ENCODE results near the gene CABP4. TPM values are rescaled to one million over a fixed set of nuclear protein-coding genes. Genes with fewer than 3 reads are reported as not detected.

The CABP4 gene
- total and polyA plus RNA-seq, 2 donors (not counting 1 experiment from before 2014, with no cell fraction given): 3.2 to 5.2 TPM

DNA sequence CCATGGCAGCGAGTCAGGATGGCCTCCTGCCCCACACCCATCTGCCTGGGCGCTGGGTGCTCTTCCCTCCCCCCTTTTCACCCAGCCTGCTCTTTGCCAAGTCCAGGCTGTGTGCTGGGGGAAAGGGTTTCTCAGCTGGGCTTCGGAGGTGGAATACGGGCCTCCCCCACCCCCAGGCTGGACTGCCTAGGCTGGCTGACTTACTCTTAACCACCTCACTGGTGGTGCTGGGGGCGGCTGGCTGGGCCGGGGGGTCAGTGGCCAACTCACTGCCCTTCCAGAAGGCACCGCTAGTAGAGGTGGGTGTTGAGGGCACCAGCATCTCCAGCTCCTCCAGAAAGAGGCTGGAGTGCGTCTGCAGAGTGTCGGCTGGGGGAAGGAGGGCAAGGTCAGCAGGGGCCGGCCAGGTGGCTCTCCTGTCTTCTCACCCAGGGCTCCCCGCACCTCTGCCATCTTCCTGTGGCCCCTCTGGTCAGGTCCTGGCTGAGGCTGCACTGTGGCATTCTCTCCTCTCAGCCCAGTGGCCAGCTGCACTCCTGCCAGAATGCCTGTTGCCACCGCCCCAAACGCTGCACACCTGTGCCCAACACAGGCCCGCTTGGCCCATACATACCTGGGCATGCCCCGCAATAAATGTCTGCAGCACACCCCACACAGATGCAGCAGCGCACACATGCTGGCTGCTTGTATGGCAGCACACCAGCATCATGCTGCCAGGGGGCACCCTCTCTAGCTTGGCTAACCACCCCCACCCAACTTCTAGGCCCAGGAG is 40.3 kb downstream of the CABP4 start:
- Histone ChIP-seq H3K9ac (ENCODE audit: low read length) (no peak overlapping the region), H3K4me3 (ENCODE audit: control extremely low read depth in 1 of 5, extremely low read depth in 1 of 5, insufficient read depth in 1 of 5, low read depth in 2 of 5, low read length in 4 of 5) (no peak overlapping the region), H2AFZ (ENCODE audit: insufficient read depth, low read depth, low read length, poor library complexity, severe bottlenecking) (no peak overlapping the region), H3K79me2 (ENCODE audit: control insufficient read depth, insufficient read depth, low read length) (peaks cover 4% of the 10 kb centered on the region), H3K36me3 (replicated peaks in 1 of 2; ENCODE audit: control extremely low read depth in 1 of 2, control insufficient read depth in 1 of 2, extremely low read depth in 1 of 2, insufficient read depth in 2 of 2, low read length in 1 of 2) (peaks cover 0 to 86% of the 10 kb centered on the region in 2 experiments), H3K9me3 (ENCODE audit: control extremely low read depth in 1 of 3, control insufficient read depth in 2 of 3, insufficient read depth in 1 of 3, low read length in 2 of 3) (no peaks in the 10 kb centered on the region), H4K20me1 (ENCODE audit: control insufficient read depth, insufficient read depth, low read length, poor library complexity, severe bottlenecking) (peaks cover 45% of the 10 kb centered on the region), H3K4me1 (ENCODE audit: control insufficient read depth in 2 of 2, insufficient read depth in 2 of 2, low read length in 2 of 2) (no peaks in the 10 kb centered on the region), H3K27ac (ENCODE audit: low read length in 2 of 2) (no peak overlapping the region), H3K27me3 (replicated peaks in 1 of 4; ENCODE audit: control extremely low read depth in 1 of 4, control insufficient read depth in 3 of 4, insufficient read depth in 4 of 4, low read length in 3 of 4) (no peaks in the 10 kb centered on the region), H3K4me2 (replicated peaks; ENCODE audit: low read depth, low read length, poor library complexity, severe bottlenecking) (no peak overlapping the region)
- intact Hi-C loops (cut with micrococcal nuclease): no loop called here
- no peak overlapping the region for H3K27ac Mint-ChIP-seq
- H3K9me3 Mint-ChIP-seq (ENCODE audit: insufficient read depth): no peaks in the 10 kb centered on the region
- H3K4me1 Mint-ChIP-seq: no peaks in the 10 kb centered on the region
- TF ChIP-seq EZH2 (IDR thresholded peaks at IDR 0.05; ENCODE audit: borderline replicate concordance, insufficient read depth, low read depth, low read length, poor library complexity, severe bottlenecking) (no peak), CTCF (IDR thresholded peaks at IDR 0.05) (no peak)
- 95% methylated on average over 8 of the region's 16 CpGs for WGBS (ENCODE audit: insufficient coverage)
- POLR2A ChIA-PET: interaction anchor here (0.6 kb wide), 1 partner anchor 20 kb away, joined by 7 read pairs; no protein-coding TSS in a partner anchor
- no peak for DNase-seq
- H3K4me3 Mint-ChIP-seq: no peak overlapping the region
- no peaks in the 10 kb centered on the region for H3K27me3 Mint-ChIP-seq
- ATAC-seq (ENCODE audit: low read depth): no peak
- CTCF ChIA-PET: no interaction called here

- TF ChIP-seq EZH2 (IDR thresholded peaks at IDR 0.05; ENCODE audit: borderline replicate concordance, insufficient read depth, low read depth, low read length, poor library complexity, severe bottlenecking): no peak
- no peak for TF ChIP-seq CTCF (IDR thresholded peaks at IDR 0.05)
- POLR2A ChIA-PET: no interaction called here
- H3K36me3 ChIP-seq (replicated peaks in 1 of 2; ENCODE audit: control extremely low read depth in 1 of 2, control insufficient read depth in 1 of 2, extremely low read depth in 1 of 2, insufficient read depth in 2 of 2, low read length in 1 of 2): peaks cover 0 to 86% of the 10 kb centered on the region in 2 experiments
Observed at GRCh38 chr11:67496113-67496512, 41.0 kb downstream of the CABP4 start.

More at GRCh38 chr11:67496113-67496512, 41.0 kb downstream of the CABP4 start:
- no peaks in the 10 kb centered on the region for H3K27me3 Mint-ChIP-seq
- DNase-seq (no peak), ATAC-seq (ENCODE audit: low read depth) (no peak)
- Histone ChIP-seq H3K4me3 (ENCODE audit: control extremely low read depth in 1 of 5, extremely low read depth in 1 of 5, insufficient read depth in 1 of 5, low read depth in 2 of 5, low read length in 4 of 5) (no peak overlapping the region), H3K27me3 (replicated peaks in 1 of 4; ENCODE audit: control extremely low read depth in 1 of 4, control insufficient read depth in 3 of 4, insufficient read depth in 4 of 4, low read length in 3 of 4) (no peaks in the 10 kb centered on the region), H3K4me2 (replicated peaks; ENCODE audit: low read depth, low read length, poor library complexity, severe bottlenecking) (no peak overlapping the region), H3K9me3 (ENCODE audit: control extremely low read depth in 1 of 3, control insufficient read depth in 2 of 3, insufficient read depth in 1 of 3, low read length in 2 of 3) (no peaks in the 10 kb centered on the region), H3K79me2 (ENCODE audit: control insufficient read depth, insufficient read depth, low read length) (peaks cover 7% of the 10 kb centered on the region), H2AFZ (ENCODE audit: insufficient read depth, low read depth, low read length, poor library complexity, severe bottlenecking) (no peak overlapping the region), H3K4me1 (ENCODE audit: control insufficient read depth in 2 of 2, insufficient read depth in 2 of 2, low read length in 2 of 2) (no peaks in the 10 kb centered on the region), H3K9ac (ENCODE audit: low read length) (no peak overlapping the region), H4K20me1 (ENCODE audit: control insufficient read depth, insufficient read depth, low read length, poor library complexity, severe bottlenecking) (peaks cover 43% of the 10 kb centered on the region), H3K27ac (ENCODE audit: low read length in 2 of 2) (no peak overlapping the region)
- CTCF ChIA-PET: no interaction called here
- H3K4me1 Mint-ChIP-seq: peaks cover 3% of the 10 kb centered on the region
- intact Hi-C loops (cut with micrococcal nuclease): no loop called here
- no peak overlapping the region for H3K4me3 Mint-ChIP-seq
- WGBS (ENCODE audit: insufficient coverage): 94% methylated on average over 12 of the region's 12 CpGs
- no peaks in the 10 kb centered on the region for H3K9me3 Mint-ChIP-seq (ENCODE audit: insufficient read depth)
- no peak overlapping the region for H3K27ac Mint-ChIP-seq

All from B cell (primary cell).